A549 treated with GW870086 at 1 μM for 4 hours (cell line): ENCODE results near the gene ERBB2. TPM values are rescaled to one million over a fixed set of nuclear protein-coding genes. Genes with fewer than 3 reads are reported as not detected.

Experiments used
- total RNA-seq: library from RNA; stranded (reverse); fragments of 200-300 nt; extraction: Qiagen RNA extraction; gene quantifications from 5 replicates; pipeline ENCODE4 v1.2.3, GENCODE V29; 2022; ENCODE audit warnings: low read depth

The ERBB2 gene
- 25.6 to 35.1 TPM (median 32.4 TPM) in 5 replicates for total RNA-seq

GRCh38 chr17:39699818-39700147, at the start of gene ERBB2:
ERBB2 (plus strand) TSS chr17:39700064; CDS start chr17:39700239, 175 bp downstream.

DNA sequence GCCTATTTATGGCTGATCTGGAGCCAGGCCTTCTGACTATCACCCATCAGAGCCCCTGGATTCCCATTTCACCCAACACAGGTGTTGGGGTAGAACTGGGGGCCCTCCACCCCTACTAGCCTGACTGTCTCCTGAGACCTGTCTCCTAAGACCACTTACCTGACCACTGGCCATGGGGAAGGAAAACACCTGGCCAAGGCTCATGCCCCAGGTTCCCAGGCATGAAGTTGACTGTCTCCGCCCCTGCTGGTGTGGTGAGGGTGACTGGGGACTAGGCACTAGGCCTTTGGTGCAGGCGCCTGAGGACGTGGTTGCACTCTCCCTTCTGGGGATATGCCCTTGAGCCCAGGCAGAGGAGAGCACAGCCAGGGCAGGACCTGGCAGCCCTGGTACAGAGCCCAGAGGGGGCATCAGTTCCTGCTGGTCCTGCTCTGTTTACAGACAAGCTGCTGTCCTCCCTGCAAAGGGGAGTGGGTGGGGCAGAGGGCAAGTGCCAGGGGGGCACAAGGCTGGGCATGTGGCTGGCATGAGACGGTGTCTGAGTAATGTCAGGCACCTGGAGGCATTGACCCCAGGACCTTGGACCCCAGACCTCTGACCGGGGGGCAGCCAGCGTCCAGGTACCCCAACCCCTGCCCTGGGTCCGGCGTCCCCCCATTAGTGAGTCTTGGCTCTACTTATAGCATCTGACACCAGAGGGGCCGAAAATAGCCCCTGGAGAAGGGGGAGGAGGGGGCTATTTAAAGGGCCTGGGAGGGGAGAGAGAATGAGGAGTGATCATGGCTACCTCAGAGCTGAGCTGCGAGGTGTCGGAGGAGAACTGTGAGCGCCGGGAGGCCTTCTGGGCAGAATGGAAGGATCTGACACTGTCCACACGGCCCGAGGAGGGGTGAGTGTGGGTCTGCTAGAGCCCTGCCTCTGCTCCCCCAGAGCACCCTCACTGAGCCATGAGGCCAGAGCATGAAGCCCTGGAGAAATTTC, 35.0 kb upstream of the ERBB2 start, which contains the start of gene TCAP:
TCAP (plus strand) TSS at position 769 of the 981 bp plus-strand sequence; CDS start at position 780, 11 bp downstream.

DNA sequence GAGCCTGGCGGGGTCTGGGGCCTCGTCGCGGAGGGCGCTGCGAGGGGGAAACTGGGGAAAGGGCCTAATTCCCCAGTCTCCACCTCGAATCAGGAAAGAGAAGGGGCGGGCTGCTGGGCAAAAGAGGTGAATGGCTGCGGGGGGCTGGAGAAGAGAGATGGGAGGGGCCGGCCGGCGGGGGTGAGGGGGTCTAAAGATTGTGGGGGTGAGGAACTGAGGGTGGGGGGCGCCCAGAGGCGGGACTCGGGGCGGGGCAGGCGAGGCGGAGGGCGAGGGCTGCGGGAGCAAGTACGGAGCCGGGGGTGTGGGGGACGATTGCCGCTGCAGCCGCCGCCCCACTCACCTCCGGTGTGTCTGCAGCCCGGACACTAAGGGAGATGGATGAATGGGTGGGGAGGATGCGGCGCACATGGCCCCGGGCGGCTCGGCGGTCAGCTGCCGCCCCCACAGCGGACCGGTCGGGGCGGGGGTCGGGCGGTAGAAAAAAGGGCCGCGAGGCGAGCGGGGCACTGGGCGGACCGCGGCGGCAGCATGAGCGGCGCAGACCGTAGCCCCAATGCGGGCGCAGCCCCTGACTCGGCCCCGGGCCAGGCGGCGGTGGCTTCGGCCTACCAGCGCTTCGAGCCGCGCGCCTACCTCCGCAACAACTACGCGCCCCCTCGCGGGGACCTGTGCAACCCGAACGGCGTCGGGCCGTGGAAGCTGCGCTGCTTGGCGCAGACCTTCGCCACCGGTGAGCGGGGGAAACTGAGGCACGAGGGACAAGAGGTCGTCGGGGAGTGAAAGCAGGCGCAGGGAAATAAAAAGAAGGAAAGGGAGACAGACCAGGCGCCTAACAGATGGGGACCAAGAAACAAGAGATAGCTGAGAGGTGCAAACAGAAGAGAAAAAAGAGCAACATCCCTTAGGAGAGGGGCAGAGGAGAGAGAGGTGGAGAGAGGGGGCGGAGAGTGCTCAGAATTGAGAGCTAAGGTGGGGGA, 31.6 kb upstream of the ERBB2 start, which contains the start of gene PNMT:
PNMT (plus strand) TSS at position 509 of the 980 bp plus-strand sequence; CDS start at position 532, 23 bp downstream.

DNA sequence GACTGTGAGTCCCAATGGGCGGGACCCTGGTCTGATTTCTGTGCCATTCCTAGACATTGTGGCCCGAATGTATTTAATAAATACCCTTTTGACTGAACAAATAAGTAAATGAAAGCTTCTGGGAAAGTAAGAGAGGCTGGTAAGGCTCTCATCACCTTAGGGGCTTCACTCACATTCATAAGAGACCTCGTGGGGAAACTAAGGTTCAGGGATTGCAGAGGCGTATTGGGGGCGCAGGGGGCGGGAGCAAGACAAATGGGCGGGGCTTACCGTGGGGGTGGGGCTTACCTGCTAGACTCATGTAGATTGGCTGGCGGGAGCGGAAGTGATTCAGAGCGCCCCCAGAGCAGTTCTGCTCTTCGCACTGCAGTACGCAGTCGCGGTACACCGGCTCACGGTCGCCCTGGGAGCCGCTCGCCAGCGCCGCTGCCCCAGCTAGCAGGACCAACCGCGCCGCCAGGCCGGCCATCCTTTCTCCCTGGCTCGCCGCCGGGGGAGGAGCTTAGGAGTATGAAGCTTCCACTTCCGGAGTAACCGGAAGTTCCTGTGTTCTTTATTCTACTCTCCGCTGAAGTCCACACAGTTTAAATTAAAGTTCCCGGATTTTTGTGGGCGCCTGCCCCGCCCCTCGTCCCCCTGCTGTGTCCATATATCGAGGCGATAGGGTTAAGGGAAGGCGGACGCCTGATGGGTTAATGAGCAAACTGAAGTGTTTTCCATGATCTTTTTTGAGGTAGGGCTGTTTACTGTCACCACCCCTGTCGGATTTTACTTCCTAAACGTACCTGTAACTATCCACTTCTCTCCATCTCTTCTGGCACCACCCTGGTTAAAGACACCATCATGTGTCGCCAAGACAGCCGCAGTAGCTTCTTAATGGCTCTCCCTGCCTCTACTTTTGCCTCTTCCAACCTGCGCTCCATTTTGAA, 12.1 kb upstream of the ERBB2 start, which contains the start of gene PGAP3:
PGAP3 (minus strand) TSS at position 512 of the 929 bp plus-strand sequence; CDS start at position 469, 43 bp downstream.

DNA sequence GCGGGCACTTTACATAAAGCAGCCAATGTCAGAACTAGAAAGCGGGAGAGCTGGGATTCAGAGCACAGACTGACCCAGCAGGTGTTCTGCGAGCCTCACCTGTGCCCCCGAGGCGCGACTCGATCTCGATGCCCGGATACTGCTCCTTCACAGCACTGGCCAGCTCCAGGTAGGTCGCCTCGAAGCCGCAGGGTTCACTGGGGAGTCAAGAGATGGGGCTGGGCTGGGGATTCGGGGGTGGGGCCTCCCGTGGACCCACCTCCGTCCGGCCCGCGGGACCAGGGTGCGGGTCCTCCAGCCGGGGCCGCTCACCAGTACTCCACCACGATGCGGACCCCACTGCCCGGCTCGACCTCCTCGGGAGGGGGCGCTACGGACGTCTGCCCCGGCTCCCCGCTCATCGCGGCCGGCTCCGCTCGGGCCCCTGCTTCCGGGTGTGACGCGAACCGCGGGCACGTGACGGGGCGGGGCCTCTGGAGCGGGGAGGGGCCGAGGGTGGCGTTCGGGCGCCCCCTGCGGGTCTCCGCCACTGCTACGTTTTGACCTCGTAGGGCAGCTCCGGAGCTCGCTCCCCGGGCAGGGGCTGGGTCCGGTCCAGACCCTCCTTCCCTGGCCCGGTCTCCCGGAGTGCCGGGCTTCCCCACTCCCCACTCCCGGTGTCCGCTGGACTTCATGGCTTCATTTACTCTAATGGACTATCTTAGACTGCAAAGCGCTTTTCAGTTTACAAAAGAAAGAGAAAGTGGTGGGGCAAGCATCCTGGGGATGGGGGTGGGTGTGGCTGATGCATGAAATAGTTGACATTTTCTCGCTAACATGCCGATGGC, 30.4 kb downstream of the ERBB2 start, which contains the start of gene MIEN1:
MIEN1 (minus strand) TSS at position 438 of the 827 bp plus-strand sequence; CDS start at position 401, 37 bp downstream.

DNA sequence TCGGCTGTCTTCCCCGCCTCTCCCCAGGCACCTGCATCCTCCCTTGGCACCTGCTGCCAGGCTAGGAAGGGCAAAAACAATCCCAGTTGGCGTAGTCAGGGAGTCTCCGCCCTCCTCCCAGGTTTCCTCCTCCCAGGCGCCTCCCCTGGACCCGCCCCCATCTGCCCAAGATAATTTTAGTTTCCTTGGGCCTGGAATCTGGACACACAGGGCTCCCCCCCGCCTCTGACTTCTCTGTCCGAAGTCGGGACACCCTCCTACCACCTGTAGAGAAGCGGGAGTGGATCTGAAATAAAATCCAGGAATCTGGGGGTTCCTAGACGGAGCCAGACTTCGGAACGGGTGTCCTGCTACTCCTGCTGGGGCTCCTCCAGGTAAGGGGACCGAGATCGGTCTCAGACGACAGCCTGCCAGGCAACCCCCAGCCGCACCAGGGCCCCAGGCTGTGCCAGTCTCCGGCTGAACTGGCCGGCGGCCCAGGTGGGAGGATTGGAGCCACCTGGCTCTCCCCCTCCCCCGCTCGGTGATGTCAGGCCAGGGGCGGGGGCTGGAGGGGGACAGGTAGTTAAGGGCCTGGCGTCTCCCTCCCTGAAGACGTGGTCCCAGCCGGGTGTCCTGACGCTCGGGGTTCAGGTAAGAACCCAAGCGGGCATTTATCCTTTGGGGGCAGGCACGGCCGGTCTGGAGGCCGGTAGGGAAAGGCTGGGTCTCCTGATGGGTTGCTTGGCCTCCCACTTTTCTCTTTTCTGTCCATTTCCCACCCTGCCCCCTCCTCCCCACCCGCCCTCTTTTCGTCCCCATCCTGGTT, 38.1 kb downstream of the ERBB2 start, which contains the start of gene GRB7:
GRB7 (plus strand) TSS at position 179 of the 808 bp plus-strand sequence. CDS start 4,364 bp downstream, outside the sequence.

Other genes starting within 250 kb of the ERBB2 start
- 24.9 to 35.6 TPM (median 30.5 TPM) in 5 replicates for gene MED1, start 248.8 kb upstream of the ERBB2 start, total RNA-seq
- 28.2 to 40.5 TPM (median 36.3 TPM) in 5 replicates for gene CDK12, start 238.6 kb upstream of the ERBB2 start, total RNA-seq
- not detected in 5 replicates for gene NEUROD2, start 92.1 kb upstream of the ERBB2 start, total RNA-seq
- gene PPP1R1B, start 73.1 kb upstream of the ERBB2 start, total RNA-seq, result 0.14 TPM in 1 of 5 replicates, not detected in the others
- gene STARD3, start 62.9 kb upstream of the ERBB2 start, total RNA-seq, result 52.3 to 59.0 TPM (median 54.0 TPM) in 5 replicates
- 0.72 to 1.5 TPM (median 1.1 TPM) in 5 replicates for gene TCAP, start 34.7 kb upstream of the ERBB2 start, total RNA-seq
- gene PNMT, start 31.6 kb upstream of the ERBB2 start, total RNA-seq, result 0.20 to 0.23 TPM in 2 of 5 replicates, not detected in the others
- gene PGAP3, start 12.0 kb upstream of the ERBB2 start, total RNA-seq, result 6.6 to 8.9 TPM (median 8.5 TPM) in 5 replicates
- gene MIEN1, start 30.5 kb downstream of the ERBB2 start, total RNA-seq, result 85.3 to 102 TPM (median 94.6 TPM) in 5 replicates
- 2.8 to 5.0 TPM (median 4.2 TPM) in 5 replicates for gene GRB7, start 37.9 kb downstream of the ERBB2 start, total RNA-seq
- not detected in 5 replicates for gene IKZF3, start 164.2 kb downstream of the ERBB2 start, total RNA-seq
- gene ZPBP2, start 168.1 kb downstream of the ERBB2 start, total RNA-seq, result not detected in 5 replicates
- gene GSDMB, start 218.6 kb downstream of the ERBB2 start, total RNA-seq, result 1.6 to 3.1 TPM (median 2.4 TPM) in 5 replicates
- 36.6 to 48.2 TPM (median 41.9 TPM) in 5 replicates for gene ORMDL3, start 227.5 kb downstream of the ERBB2 start, total RNA-seq
- gene LRRC3C, start 227.7 kb downstream of the ERBB2 start, total RNA-seq, result not detected in 5 replicates